BE2C (cell line): ENCODE data around the gene SMIM10L1.
A peak's percentile ranks its signal among the peaks of the same experiment; 100 is the strongest.

Experiments
- DNase-seq: peaks from one replicate; pipeline ENCODE4 v3.0.0-alpha.2; 2020
- H3K27me3 ChIP-seq: fragments of 250-450 bp; sonication (Bioruptor Pico); 2 replicates; pipeline ENCODE4 v1.5.1; 2020; ENCODE audit warnings: mild to moderate bottlenecking
- H3K36me3 ChIP-seq: fragments of 250-450 bp; sonication (Bioruptor Pico); 2 replicates; pipeline ENCODE4 v1.5.1; 2020; ENCODE audit warnings: mild to moderate bottlenecking
- H3K4me1 ChIP-seq: fragments of 250-450 bp; sonication (Bioruptor Pico); 2 replicates; pipeline ENCODE4 v1.5.1; 2020
- H3K4me3 ChIP-seq: 2 replicates; pipeline ENCODE4 v1.5.1; 2011; ENCODE audit warnings: low read depth, low read length
- H3K9me3 ChIP-seq: fragments of 250-450 bp; sonication (Bioruptor Pico); 2 replicates; pipeline ENCODE4 v1.5.1; 2020
- CTCF ChIP-seq: IDR thresholded peaks from 2 replicates; pipeline ENCODE4 v1.5.1; 2012; ENCODE audit warnings: mild to moderate bottlenecking, low read depth, low read length

The SMIM10L1 gene

GRCh38 chr12:11171969-11172675, 1.1 kb downstream of the SMIM10L1 start:
- no peak for DNase-seq
- TF ChIP-seq CTCF = no peak
- H3K4me3 ChIP-seq = peak overlapping the region; percentile 87
- H3K36me3 ChIP-seq = no peaks in the 10 kb centered on the region; the same call in none of the 2 replicates
- H3K27me3 ChIP-seq = no peaks in the 10 kb centered on the region
- no peaks in the 10 kb centered on the region for H3K4me1 ChIP-seq
- no peaks in the 10 kb centered on the region for H3K9me3 ChIP-seq

- Histone ChIP-seq H3K9me3 (no peaks in the 10 kb centered on the region), H3K4me3 (no peak overlapping the region)
- DNase-seq = no peak
Measured at GRCh38 chr12:11174022-11174421, 3.0 kb downstream of the SMIM10L1 start.

GRCh38 chr12:11178250-11178649, 7.3 kb downstream of the SMIM10L1 start:
- Histone ChIP-seq H3K4me1 (no peaks in the 10 kb centered on the region), H3K27me3 (no peaks in the 10 kb centered on the region), H3K9me3 (no peaks in the 10 kb centered on the region), H3K36me3 (no peaks in the 10 kb centered on the region; the same call in 1 of the 2 replicates), H3K4me3 (no peak overlapping the region)
- TF ChIP-seq CTCF = no peak
- no peak for DNase-seq

More at GRCh38 chr12:11174022-11174421, 3.0 kb downstream of the SMIM10L1 start:
- no peaks in the 10 kb centered on the region; the same call in none of the 2 replicates for H3K36me3 ChIP-seq
- no peaks in the 10 kb centered on the region for H3K4me1 ChIP-seq
- no peaks in the 10 kb centered on the region for H3K27me3 ChIP-seq
- no peak for TF ChIP-seq CTCF

- DNase-seq = no peak
- peaks cover 4% of the 10 kb centered on the region; the same call in 1 of the 2 replicates for H3K27me3 ChIP-seq
- no peaks in the 10 kb centered on the region for H3K36me3 ChIP-seq
- no peaks in the 10 kb centered on the region for H3K9me3 ChIP-seq
- no peaks in the 10 kb centered on the region for H3K4me1 ChIP-seq
- no peak for TF ChIP-seq CTCF
- no peak overlapping the region for H3K4me3 ChIP-seq
Measured at GRCh38 chr12:11182529-11182928, 11.5 kb downstream of the SMIM10L1 start.

GRCh38 chr12:11183011-11183410, 12.0 kb downstream of the SMIM10L1 start:
- Histone ChIP-seq H3K4me3 (no peak overlapping the region), H3K4me1 (no peaks in the 10 kb centered on the region), H3K9me3 (no peaks in the 10 kb centered on the region), H3K36me3 (no peaks in the 10 kb centered on the region), H3K27me3 (peaks cover 4% of the 10 kb centered on the region; the same call in 1 of the 2 replicates)
- DNase-seq = no peak
- no peak for TF ChIP-seq CTCF

- no peaks in the 10 kb centered on the region for H3K4me1 ChIP-seq
- H3K36me3 ChIP-seq = no peaks in the 10 kb centered on the region
- no peak within 1 kb of the TSS for H3K4me3 ChIP-seq
- no peaks in the 10 kb centered on the region for H3K9me3 ChIP-seq
- H3K27me3 ChIP-seq = peaks cover 7% of the 10 kb centered on the region
- no peak for TF ChIP-seq CTCF
- DNase-seq = no peak
Measured at GRCh38 chr12:11186837-11187236, 15.8 kb downstream of the SMIM10L1 start, which contains the start of gene TAS2R42. TAS2R42 (minus strand) TSS chr12:11186937; CDS start chr12:11186937, 0 bp downstream.
